ENCODE measurements around the gene MPRIP.
"Not testable (repeated sequence)": the region's sequence is repeated elsewhere in the genome, so short reads cannot be mapped to it uniquely, and the experiment has no call there.

MPRIP gene

GRCh38 chr17:17042384-17042736 lies at the start of gene MPRIP:
Gene MPRIP (plus strand): TSS chr17:17042457. CDS start chr17:17042849, 392 bp downstream.
- no peak for DNase-seq

- DNase-seq = no peak
Measured at GRCh38 chr17:16994631-16995030, 47.6 kb upstream of the MPRIP start.

GRCh38 chr17:16995930-16996329 lies 46.3 kb upstream of the MPRIP start:
- no peak for DNase-seq

- DNase-seq = not testable (repeated sequence)
Measured at GRCh38 chr17:16996726-16997125, 45.5 kb upstream of the MPRIP start.

- no peak for DNase-seq
Measured at GRCh38 chr17:16997514-16998429, 44.5 kb upstream of the MPRIP start.

GRCh38 chr17:16999931-17000625 lies 42.2 kb upstream of the MPRIP start:
- DNase-seq = no peak

GRCh38 chr17:17001076-17001777 lies 41.0 kb upstream of the MPRIP start:
- DNase-seq = no peak

- DNase-seq = peak; percentile 78
Measured at GRCh38 chr17:17001874-17002520, 40.3 kb upstream of the MPRIP start.

GRCh38 chr17:17002731-17003715 lies 39.2 kb upstream of the MPRIP start:
- DNase-seq = not testable (repeated sequence)

GRCh38 chr17:17004251-17004996 lies 37.8 kb upstream of the MPRIP start:
- no peak for DNase-seq

GRCh38 chr17:17004997-17005614 lies 37.2 kb upstream of the MPRIP start:
- not testable (repeated sequence) for DNase-seq

GRCh38 chr17:17007891-17008290 lies 34.4 kb upstream of the MPRIP start:
- not testable (repeated sequence) for DNase-seq

- not testable (repeated sequence) for DNase-seq
Measured at GRCh38 chr17:17008621-17009397, 33.4 kb upstream of the MPRIP start.

GRCh38 chr17:17009972-17010371 lies 32.3 kb upstream of the MPRIP start:
- DNase-seq = not testable (repeated sequence)

GRCh38 chr17:17010545-17011034 lies 31.7 kb upstream of the MPRIP start:
- not testable (repeated sequence) for DNase-seq

GRCh38 chr17:17011043-17011907 lies 31.0 kb upstream of the MPRIP start:
- not testable (repeated sequence) for DNase-seq

GRCh38 chr17:17013828-17014747 lies 28.2 kb upstream of the MPRIP start:
- DNase-seq = not testable (repeated sequence)
